ENCODE results near the gene TTC28.
A peak's percentile ranks its signal among the peaks of the same experiment; 100 is the strongest.

The TTC28 gene

GRCh38 chr22:28001171-28001835, 678.3 kb downstream of the TTC28 start:
- DNase-seq (ENCODE audit: low spot score): no peak

GRCh38 chr22:28000361-28000760, 679.3 kb downstream of the TTC28 start:
- DNase-seq (ENCODE audit: low spot score): no peak

- DNase-seq (ENCODE audit: low spot score): no peak
Measured at GRCh38 chr22:27999876-28000275, 679.8 kb downstream of the TTC28 start.

GRCh38 chr22:27998511-27999410, 680.9 kb downstream of the TTC28 start:
- no peak for DNase-seq (ENCODE audit: low spot score)

- DNase-seq (ENCODE audit: low spot score): no peak
Measured at GRCh38 chr22:27997538-27997937, 682.1 kb downstream of the TTC28 start.

- no peak for DNase-seq (ENCODE audit: low spot score)
Measured at GRCh38 chr22:27996981-27997380, 682.7 kb downstream of the TTC28 start.

GRCh38 chr22:27996529-27996925, 683.1 kb downstream of the TTC28 start:
- no peak for DNase-seq (ENCODE audit: low spot score)

GRCh38 chr22:27995801-27996528, 683.7 kb downstream of the TTC28 start:
- DNase-seq (ENCODE audit: low spot score): no peak

- DNase-seq (ENCODE audit: low spot score): no peak
Measured at GRCh38 chr22:27994481-27995331, 684.9 kb downstream of the TTC28 start.

- DNase-seq (ENCODE audit: low spot score): no peak
Measured at GRCh38 chr22:27993774-27994350, 685.8 kb downstream of the TTC28 start.

GRCh38 chr22:27993201-27993635, 686.4 kb downstream of the TTC28 start:
- DNase-seq (ENCODE audit: low spot score): no peak

- DNase-seq (ENCODE audit: low spot score): no peak
Measured at GRCh38 chr22:27992294-27993165, 687.1 kb downstream of the TTC28 start.

- DNase-seq (ENCODE audit: low spot score): no peak
Measured at GRCh38 chr22:27991586-27992293, 687.9 kb downstream of the TTC28 start.

GRCh38 chr22:27990879-27991278, 688.8 kb downstream of the TTC28 start:
- peak; percentile 69 for DNase-seq (ENCODE audit: low spot score)

- DNase-seq (ENCODE audit: low spot score): no peak
Measured at GRCh38 chr22:27990451-27990840, 689.2 kb downstream of the TTC28 start.

GRCh38 chr22:27989758-27990450, 689.7 kb downstream of the TTC28 start:
- no peak for DNase-seq (ENCODE audit: low spot score)

GRCh38 chr22:27988704-27989103, 690.9 kb downstream of the TTC28 start:
- DNase-seq (ENCODE audit: low spot score): no peak

- DNase-seq (ENCODE audit: low spot score): peak; percentile 70
Measured at GRCh38 chr22:27987557-27987956, 692.1 kb downstream of the TTC28 start.

- DNase-seq (ENCODE audit: low spot score): no peak
Measured at GRCh38 chr22:27986937-27987336, 692.7 kb downstream of the TTC28 start.

All from AG08396 (cell line).